ENCODE measurements around the gene RETREG2. TPM values are rescaled to one million over a fixed set of nuclear protein-coding genes. Genes with fewer than 3 reads are reported as not detected.

Gene RETREG2
- 60.2 TPM for polyA plus RNA-seq (2013, experiment 1 of 2; ENCODE audit: insufficient read length)
- polyA plus RNA-seq (2013, experiment 2 of 2; ENCODE audit: insufficient read length): 61.2 TPM

DNA sequence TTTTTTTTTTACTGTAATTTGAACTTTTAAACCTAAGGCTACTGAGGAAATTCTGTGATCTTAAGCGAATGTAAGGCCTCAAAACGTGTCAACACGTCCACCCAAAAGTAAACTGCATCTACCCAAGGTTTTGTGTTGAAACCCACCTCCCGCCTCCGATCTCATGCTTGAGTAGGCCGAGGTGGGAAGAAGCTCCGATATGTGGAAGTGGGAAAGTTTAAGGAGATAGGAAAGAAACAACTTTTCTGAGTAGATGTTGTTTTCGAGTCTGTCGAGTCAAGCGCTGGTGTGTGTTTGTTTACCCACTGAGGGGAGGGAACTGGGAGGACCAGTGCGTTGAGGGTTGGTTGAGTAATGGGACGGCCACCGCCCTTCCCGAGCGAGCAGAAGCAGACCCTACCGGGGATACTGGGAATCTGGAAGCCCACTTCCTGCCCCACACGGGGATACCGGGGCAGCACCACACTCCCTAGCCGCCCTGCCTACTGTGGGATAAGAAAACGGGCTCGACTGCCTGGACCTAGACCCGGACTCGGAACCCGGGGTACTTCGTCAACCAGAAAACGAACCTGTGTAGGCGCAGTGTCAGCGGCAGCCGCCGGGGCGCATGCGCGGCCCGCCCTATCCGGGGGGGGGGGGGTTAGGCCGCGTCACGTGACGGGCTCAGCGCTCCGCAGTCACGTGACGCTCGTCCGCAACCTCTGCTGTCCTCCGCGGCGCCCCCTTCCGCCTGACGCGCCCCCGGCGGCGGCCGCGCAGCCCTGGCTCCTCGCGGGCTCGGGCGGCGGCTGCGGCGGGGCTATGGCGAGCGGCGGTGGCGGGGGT is at the start of gene RETREG2:
Gene RETREG2 (plus strand): TSS at position 724 of the 825 bp plus-strand sequence. CDS start 78 bp downstream, at position 802.
- peak; percentile 87 for DNase-seq

DNA sequence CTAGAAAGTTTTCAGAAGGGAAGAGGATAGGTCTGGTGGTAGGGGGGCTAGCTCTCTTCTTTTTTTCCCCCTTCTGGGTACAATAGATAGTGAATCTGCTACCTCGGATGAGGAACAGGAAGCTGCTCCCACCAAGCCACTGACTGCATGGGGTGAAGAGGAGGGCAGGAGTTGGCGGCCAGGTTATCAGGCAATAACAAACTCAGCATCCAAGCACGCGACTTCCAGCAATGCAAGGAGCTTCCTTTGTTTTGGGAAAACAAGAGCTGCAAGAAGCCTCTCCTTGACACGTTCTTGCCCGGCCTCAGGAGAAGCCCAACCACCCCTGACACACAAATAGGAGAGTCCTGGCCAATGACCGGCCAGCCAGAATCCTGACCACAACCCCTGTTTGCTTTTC is 49.7 kb upstream of the RETREG2 start:
- DNase-seq: no peak

GRCh38 chr2:219129589-219129988 is 48.5 kb upstream of the RETREG2 start:
- no peak for DNase-seq

DNA sequence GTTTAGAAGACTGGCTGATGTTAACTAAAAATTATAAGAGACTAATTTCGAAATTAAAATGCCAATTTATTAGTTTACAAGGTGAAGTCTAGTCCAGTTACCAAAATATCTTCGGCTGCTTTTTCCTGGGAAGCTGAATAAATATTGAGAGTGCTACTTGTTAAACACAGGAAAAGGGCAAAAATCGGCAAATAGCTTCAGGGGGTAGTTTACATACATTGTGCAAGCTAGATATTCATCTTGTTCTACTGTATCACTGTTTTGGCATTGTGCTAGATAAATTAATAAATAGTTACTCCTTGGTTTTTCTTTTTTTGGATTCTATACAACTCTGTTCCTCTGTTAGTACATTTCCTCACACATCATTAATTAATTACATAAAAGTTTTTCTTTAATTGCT is 46.7 kb upstream of the RETREG2 start:
- no peak for DNase-seq

- no peak for DNase-seq
These were observed 46.3 kb upstream of the RETREG2 start for GRCh38 chr2:219131744-219132143.

DNA sequence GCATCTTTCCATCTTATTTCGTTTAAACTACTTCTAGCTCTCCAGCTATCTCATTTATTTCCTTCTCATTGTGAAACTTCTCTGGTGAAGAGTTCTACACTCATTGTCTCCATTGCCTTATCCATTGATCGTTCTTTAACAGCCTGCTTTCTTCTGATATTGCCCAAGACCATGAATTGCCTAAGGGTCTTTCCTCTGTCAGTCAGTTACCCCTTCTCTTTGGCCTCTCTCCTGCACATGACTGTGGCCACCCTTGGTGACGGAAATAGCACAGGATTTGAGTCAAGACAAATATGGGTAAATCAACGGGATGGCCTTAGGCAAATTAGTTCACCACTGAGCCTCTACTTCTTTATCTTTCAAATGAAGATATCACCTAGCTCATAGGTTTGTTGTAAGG is 44.1 kb upstream of the RETREG2 start:
- DNase-seq: no peak

GRCh38 chr2:219140722-219141121 is 37.4 kb upstream of the RETREG2 start:
- DNase-seq: no peak

- peak; percentile 64 for DNase-seq
These were observed 35.7 kb upstream of the RETREG2 start for GRCh38 chr2:219142329-219142728.

- DNase-seq: no peak
These were observed 28.4 kb upstream of the RETREG2 start for GRCh38 chr2:219149667-219150066.

DNA sequence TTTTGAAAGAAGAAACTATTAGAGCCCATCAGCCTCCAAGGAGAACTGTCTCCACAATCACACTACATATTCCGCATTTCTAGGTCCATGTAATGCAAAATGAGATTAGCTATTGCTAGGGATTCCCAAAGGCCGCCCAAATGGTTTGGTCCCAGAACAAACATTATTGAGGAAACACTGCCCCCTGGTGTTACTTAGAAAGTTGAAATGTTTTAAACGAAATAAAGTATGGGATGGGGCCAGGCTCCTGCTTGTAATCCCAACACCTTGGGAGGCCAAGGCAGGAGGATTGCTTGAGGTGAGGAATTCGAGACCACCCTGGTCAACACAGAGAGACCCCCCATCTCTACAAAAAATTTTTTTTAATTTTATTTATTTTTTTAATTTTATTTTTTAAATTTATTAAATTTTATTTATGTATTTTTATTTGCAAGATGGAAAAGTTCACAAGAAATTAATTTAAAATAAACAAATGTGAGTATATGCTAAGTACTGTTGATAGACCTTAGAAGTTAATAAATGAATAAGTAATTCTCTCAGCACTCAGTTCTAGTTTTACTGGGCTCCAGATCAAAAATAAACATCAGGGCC is 22.9 kb upstream of the RETREG2 start:
- peak; percentile 66 for DNase-seq

GRCh38 chr2:219157396-219157795 is 20.7 kb upstream of the RETREG2 start:
- no peak for DNase-seq

- no peak for DNase-seq
These were observed 20.1 kb upstream of the RETREG2 start for GRCh38 chr2:219158025-219158424.

DNA sequence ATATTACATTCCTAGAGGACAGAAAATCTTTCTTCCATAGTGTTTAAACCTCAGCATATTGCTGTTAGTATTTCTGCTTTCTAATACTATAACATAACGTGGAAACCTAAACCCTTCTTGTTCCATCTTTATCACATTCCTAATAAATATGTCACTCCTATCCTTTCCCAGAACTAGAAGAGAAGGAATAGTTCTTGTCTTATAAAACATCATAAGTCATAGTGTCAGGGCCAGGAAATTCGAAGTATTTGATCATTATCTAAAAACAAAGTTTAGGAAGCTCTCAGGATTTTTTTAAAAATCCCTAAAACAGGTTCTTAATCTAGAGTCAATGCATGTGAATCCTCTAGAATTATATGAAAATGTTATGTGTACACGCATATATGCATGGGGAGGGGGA is 19.5 kb upstream of the RETREG2 start:
- DNase-seq: peak; percentile 48

DNA sequence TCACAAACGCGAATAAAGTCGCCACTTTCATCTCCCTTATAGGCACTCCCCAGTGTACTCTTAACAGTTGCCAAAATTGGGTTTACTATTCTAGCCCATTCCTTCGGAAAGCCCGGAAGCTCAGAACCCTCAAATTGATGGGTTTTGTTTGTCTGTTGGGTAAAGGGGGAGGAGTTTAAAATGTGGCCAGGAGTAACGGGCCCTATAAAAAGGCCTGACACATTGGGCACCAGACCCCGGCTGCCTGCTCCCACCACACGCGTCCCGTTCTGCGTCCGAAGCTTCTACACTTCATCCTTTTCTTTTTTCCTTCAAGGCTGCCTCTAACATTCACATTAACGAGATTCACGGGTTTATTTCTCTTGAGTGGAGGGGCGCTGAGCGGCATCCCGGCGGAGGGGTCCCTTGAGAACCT is 18.3 kb upstream of the RETREG2 start:
- peak; percentile 5 for DNase-seq

- peak; percentile 94 for DNase-seq
These were observed 17.7 kb upstream of the RETREG2 start, which contains the start of gene NHEJ1 for GRCh38 chr2:219160186-219161017. TSS of gene NHEJ1 (minus strand) at chr2:219160815. CDS start at chr2:219158362, 2,453 bp downstream.

- DNase-seq: no peak
These were observed 17.0 kb upstream of the RETREG2 start for GRCh38 chr2:219161097-219161496.

DNA sequence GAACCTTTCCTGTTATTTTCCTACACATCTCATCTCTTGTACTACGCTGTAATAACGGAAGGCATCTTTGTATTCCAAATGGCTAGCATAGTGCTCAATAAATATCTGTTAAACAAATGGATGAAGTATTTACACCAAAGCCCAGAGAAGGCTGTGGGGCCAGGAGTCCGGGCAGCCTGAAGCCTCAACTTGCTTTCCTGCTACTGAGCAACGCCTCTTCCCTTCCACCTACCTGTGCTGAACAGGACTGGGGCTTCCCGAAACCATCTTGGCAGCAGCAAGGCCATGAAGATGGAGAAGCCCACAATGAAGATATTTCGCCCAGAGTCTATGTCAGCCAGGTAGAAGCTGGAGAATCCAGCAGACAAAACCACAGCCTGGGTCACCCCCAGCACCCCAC is 14.9 kb upstream of the RETREG2 start:
- DNase-seq: no peak

- DNase-seq: no peak
These were observed 12.8 kb upstream of the RETREG2 start for GRCh38 chr2:219165058-219165911.

- no peak for DNase-seq
These were observed 10.1 kb upstream of the RETREG2 start for GRCh38 chr2:219167997-219168396.

- no peak for DNase-seq
These were observed 9.5 kb upstream of the RETREG2 start for GRCh38 chr2:219168526-219168925.

- no peak for DNase-seq
These were observed 9.1 kb upstream of the RETREG2 start for GRCh38 chr2:219168932-219169331.

All from fibroblast of skin of abdomen (primary cell).